HepG2 (cell line): ENCODE measurements around the gene CD9.

Experiments
- ASH2L ChIP-seq: fragments of 300-600, 200-600 bp; sonication (generic); IDR thresholded peaks from 2 replicates; pipeline ENCODE4 v1.7.0; 2017; ENCODE audit warnings: low read depth, mild to moderate bottlenecking, moderate library complexity, mixed read lengths, low read length; ENCODE audit not compliant: insufficient read length
- CTCF ChIP-seq: sonication (generic); formaldehyde crosslinking; IDR thresholded peaks from 2 replicates; pipeline ENCODE4 v1.5.0; 2020; ENCODE audit warnings: mild to moderate bottlenecking, missing genetic modification reagents, moderate library complexity
- EZH2 ChIP-seq: conservative IDR thresholded peaks from 2 replicates; pipeline ENCODE4 v1.6.1; 2012; ENCODE audit warnings: mild to moderate bottlenecking, low read depth, low read length, moderate library complexity
- FOSL1 ChIP-seq: sonication (generic); formaldehyde crosslinking; IDR thresholded peaks from 2 replicates; pipeline ENCODE4 v1.9.0; 2021; ENCODE audit warnings: missing genetic modification reagents, borderline replicate concordance
- NCOA1 ChIP-seq: sonication (generic); formaldehyde crosslinking; IDR thresholded peaks from 2 replicates; pipeline ENCODE4 v1.9.0; 2021; ENCODE audit warnings: missing genetic modification reagents
- POLR2AphosphoS5 ChIP-seq: IDR thresholded peaks from 2 replicates; pipeline ENCODE4 v1.6.1; 2012; ENCODE audit warnings: low read depth, low read length
- RAD51 ChIP-seq: fragments of 450-650 bp; IDR thresholded peaks from 2 replicates; pipeline ENCODE4 v1.6.1; 2016; ENCODE audit warnings: borderline replicate concordance
- TAF1 ChIP-seq: sonication (generic); formaldehyde crosslinking; IDR thresholded peaks from 2 replicates; pipeline ENCODE4 v1.4.0; 2020; ENCODE audit warnings: missing genetic modification reagents
- ZBTB40 ChIP-seq, 2 experiments: fragments of 450-650 bp in 1 of 2; sonication (generic) in 1 of 2; formaldehyde crosslinking in 1 of 2; IDR thresholded peaks; 2 replicates each; pipeline versions ENCODE4 v1.6.1 to v1.8.0; 2016 to 2022; ENCODE audit warnings: antibody characterized with exemption in 1 of 2, mild to moderate bottlenecking in 1 of 2, missing genetic modification reagents in 1 of 2
- ZEB1 ChIP-seq: IDR thresholded peaks from 2 replicates; pipeline ENCODE4 v1.6.1; 2012; ENCODE audit warnings: mild to moderate bottlenecking, low read depth, inconsistent platforms; ENCODE audit not compliant: insufficient replicate concordance
- ZNF274 ChIP-seq: sonication (generic); formaldehyde crosslinking; IDR thresholded peaks from 2 replicates; pipeline ENCODE4 v1.5.1; 2020; ENCODE audit warnings: mild to moderate bottlenecking, missing genetic modification reagents
- ZNF484 ChIP-seq: sonication (generic); formaldehyde crosslinking; IDR thresholded peaks from 2 replicates; pipeline ENCODE4 v1.5.1; 2020; ENCODE audit warnings: mild to moderate bottlenecking, low read depth, missing genetic modification reagents, borderline replicate concordance
- TF ChIP-seq, protein P1 (sequence below): sonication (generic); formaldehyde crosslinking; IDR thresholded peaks from 2 replicates; pipeline ENCODE4 v1.9.0; 2022; ENCODE audit warnings: low read depth, missing genetic modification reagents

DNA sequence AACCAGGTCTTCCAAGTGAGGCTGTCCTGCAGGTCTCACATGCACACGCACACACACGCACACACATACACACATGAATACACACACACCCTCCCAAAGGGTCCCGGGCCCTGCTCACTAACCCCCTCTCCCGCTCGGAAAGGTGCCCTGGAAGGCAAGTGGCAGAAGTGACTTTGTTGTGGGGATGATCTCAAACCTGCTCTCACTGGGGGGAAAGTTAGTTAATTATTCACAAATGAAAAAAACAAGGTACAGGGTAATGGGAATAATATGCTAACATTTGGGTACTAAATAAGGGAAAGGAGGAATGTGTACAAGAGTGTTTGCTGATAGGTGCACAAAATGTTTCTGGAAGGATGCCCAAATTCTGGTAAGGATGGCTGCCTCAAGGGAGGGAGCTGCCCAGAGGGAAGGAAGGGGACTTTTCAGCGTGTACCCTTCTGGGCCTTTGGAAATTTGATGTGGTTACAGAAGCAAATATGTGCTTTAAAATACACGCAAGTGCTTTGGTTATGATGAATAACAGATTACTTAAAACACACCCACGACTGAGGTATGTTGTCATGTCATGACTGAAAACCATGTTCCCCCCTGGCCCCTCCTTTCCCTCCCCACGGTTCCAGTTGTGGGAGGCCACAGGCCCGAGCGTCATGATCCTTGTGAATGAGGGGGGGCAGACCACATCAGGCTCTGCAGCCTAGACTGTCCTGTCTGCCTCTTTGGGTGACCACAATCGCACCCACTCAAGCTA, 66.9 kb downstream of the CD9 start:
- TF ChIP-seq ZEB1 (no peak), POLR2AphosphoS5 (no peak), CTCF (peak; percentile 54), ZBTB40 (IDR thresholded peaks at IDR 0.05) (no peak), ZBTB40 (CRISPR knock-in tag; IDR thresholded peaks at IDR 0.05) (no peak), ZNF274 (CRISPR knock-in tag) (no peak), RAD51 (no peak), NCOA1 (CRISPR knock-in tag) (no peak), FOSL1 (no peak), ASH2L (no peak), EZH2 (no peak), TAF1 (CRISPR knock-in tag) (no peak), ZNF484 (no peak)
- TF ChIP-seq, protein P1, sequence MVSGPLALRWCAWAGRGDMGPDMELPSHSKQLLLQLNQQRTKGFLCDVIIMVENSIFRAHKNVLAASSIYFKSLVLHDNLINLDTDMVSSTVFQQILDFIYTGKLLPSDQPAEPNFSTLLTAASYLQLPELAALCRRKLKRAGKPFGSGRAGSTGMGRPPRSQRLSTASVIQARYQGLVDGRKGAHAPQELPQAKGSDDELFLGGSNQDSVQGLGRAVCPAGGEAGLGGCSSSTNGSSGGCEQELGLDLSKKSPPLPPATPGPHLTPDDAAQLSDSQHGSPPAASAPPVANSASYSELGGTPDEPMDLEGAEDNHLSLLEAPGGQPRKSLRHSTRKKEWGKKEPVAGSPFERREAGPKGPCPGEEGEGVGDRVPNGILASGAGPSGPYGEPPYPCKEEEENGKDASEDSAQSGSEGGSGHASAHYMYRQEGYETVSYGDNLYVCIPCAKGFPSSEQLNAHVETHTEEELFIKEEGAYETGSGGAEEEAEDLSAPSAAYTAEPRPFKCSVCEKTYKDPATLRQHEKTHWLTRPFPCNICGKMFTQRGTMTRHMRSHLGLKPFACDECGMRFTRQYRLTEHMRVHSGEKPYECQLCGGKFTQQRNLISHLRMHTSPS (CRISPR knock-in tag), result no peak
